ENCODE measurements around the gene KCTD10. TPM values are rescaled to one million over a fixed set of nuclear protein-coding genes. Genes with fewer than 3 reads are reported as not detected.
A peak's percentile ranks its signal among the peaks of the same experiment; 100 is the strongest.

KCTD10 gene
- total and polyA plus RNA-seq, 9 of the 15 experiments (the other 6 are each of a cell fraction or from before 2014, with no cell fraction given), result 1.9 to 37.5 (median 15.7) TPM

DNA sequence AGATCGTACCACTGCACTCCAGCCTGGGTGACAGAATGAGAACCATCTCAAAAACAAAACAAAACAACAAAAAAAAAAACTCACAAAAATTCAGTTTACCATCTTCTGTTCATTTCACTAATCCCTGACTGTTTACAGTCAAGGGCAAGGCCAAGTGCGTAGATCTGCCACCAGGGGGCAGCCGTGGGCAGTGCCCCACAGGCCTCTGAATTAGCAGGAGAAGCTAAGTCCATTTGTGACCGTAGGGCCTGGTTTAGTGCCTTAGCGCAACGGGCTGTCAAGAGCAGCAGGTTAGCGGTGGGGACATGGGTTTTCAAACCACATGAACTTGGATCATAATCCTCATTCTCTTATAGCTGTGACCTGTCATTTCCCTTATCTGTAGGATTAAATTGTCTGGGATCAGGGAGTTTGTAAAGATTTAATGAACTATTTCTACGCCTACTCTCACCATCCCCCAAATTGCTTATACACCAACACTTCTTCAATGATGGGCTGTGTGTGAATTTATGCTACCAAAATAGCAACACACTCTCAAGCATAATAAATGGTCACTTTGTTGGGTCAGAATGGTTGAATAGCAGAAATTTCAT, 49.0 kb downstream of the KCTD10 start (continued):
- TF ChIP-seq, protein P1, sequence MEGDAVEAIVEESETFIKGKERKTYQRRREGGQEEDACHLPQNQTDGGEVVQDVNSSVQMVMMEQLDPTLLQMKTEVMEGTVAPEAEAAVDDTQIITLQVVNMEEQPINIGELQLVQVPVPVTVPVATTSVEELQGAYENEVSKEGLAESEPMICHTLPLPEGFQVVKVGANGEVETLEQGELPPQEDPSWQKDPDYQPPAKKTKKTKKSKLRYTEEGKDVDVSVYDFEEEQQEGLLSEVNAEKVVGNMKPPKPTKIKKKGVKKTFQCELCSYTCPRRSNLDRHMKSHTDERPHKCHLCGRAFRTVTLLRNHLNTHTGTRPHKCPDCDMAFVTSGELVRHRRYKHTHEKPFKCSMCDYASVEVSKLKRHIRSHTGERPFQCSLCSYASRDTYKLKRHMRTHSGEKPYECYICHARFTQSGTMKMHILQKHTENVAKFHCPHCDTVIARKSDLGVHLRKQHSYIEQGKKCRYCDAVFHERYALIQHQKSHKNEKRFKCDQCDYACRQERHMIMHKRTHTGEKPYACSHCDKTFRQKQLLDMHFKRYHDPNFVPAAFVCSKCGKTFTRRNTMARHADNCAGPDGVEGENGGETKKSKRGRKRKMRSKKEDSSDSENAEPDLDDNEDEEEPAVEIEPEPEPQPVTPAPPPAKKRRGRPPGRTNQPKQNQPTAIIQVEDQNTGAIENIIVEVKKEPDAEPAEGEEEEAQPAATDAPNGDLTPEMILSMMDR (IDR thresholded peaks at IDR 0.05 in 2 of 3, conservative IDR thresholded peaks at IDR 0.05 in 1 of 3; ENCODE audit: insufficient read depth in 2 of 3, low read depth in 1 of 3, low read length in 3 of 3), result peak; percentile 92 to 98 (median 96)
- TF ChIP-seq, protein P2, sequence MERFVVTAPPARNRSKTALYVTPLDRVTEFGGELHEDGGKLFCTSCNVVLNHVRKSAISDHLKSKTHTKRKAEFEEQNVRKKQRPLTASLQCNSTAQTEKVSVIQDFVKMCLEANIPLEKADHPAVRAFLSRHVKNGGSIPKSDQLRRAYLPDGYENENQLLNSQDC (CRISPR knock-in tag; IDR thresholded peaks at IDR 0.05), result no peak
- TF ChIP-seq ETV6 (IDR thresholded peaks at IDR 0.05; ENCODE audit: borderline replicate concordance in 1 of 2, low read depth in 2 of 2, low read length in 1 of 2) (no peak), ETV6 (CRISPR knock-in tag; IDR thresholded peaks at IDR 0.05; ENCODE audit: borderline replicate concordance) (no peak), MLLT1 (IDR thresholded peaks at IDR 0.05) (no peak), RCOR1 (IDR thresholded peaks at IDR 0.05; ENCODE audit: borderline replicate concordance in 1 of 2, low read depth in 2 of 2, low read length in 2 of 2) (0 out of 4 replicates have a peak, but pooled peaks of 1 of the 2 experiments have one; percentile 22), STAG1 (CRISPR knock-in tag; IDR thresholded peaks at IDR 0.05; ENCODE audit: borderline replicate concordance) (peak; percentile 60; the same call in 1 of the 2 replicates), HNRNPLL (IDR thresholded peaks at IDR 0.05; ENCODE audit: low read depth, low read length, poor library complexity, severe bottlenecking) (peak; percentile 71), CREB3 (tag; conservative IDR thresholded peaks at IDR 0.05; ENCODE audit: low read depth) (no peak), JUND (IDR thresholded peaks at IDR 0.05; ENCODE audit: borderline replicate concordance, low read depth, low read length) (peak; percentile 41; the same call in 1 of the 2 replicates), JUND (tag; IDR thresholded peaks at IDR 0.05; ENCODE audit: borderline replicate concordance, low read depth, low read length) (no peak), ZEB2 (IDR thresholded peaks at IDR 0.05) (0 out of 2 replicates have a peak, but pooled peaks have one; percentile 30), KLF16 (IDR thresholded peaks at IDR 0.05) (peak; percentile 50; the same call in 1 of the 2 replicates), ZC3H8 (IDR thresholded peaks at IDR 0.05) (no peak), POU5F1 (IDR thresholded peaks at IDR 0.05; ENCODE audit: borderline replicate concordance, low read depth, low read length, partially characterized antibody) (no peak)
- TF ChIP-seq, protein P3, sequence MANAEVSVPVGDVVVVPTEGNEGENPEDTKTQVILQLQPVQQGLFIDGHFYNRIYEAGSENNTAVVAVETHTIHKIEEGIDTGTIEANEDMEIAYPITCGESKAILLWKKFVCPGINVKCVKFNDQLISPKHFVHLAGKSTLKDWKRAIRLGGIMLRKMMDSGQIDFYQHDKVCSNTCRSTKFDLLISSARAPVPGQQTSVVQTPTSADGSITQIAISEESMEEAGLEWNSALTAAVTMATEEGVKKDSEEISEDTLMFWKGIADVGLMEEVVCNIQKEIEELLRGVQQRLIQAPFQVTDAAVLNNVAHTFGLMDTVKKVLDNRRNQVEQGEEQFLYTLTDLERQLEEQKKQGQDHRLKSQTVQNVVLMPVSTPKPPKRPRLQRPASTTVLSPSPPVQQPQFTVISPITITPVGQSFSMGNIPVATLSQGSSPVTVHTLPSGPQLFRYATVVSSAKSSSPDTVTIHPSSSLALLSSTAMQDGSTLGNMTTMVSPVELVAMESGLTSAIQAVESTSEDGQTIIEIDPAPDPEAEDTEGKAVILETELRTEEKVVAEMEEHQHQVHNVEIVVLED (CRISPR knock-in tag; IDR thresholded peaks at IDR 0.05), result no peak
- TF ChIP-seq, protein P4, sequence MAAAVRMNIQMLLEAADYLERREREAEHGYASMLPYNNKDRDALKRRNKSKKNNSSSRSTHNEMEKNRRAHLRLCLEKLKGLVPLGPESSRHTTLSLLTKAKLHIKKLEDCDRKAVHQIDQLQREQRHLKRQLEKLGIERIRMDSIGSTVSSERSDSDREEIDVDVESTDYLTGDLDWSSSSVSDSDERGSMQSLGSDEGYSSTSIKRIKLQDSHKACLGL (CRISPR knock-in tag; IDR thresholded peaks at IDR 0.05; ENCODE audit: borderline replicate concordance, poor library complexity, severe bottlenecking), result no peak
- TF ChIP-seq, protein P5, sequence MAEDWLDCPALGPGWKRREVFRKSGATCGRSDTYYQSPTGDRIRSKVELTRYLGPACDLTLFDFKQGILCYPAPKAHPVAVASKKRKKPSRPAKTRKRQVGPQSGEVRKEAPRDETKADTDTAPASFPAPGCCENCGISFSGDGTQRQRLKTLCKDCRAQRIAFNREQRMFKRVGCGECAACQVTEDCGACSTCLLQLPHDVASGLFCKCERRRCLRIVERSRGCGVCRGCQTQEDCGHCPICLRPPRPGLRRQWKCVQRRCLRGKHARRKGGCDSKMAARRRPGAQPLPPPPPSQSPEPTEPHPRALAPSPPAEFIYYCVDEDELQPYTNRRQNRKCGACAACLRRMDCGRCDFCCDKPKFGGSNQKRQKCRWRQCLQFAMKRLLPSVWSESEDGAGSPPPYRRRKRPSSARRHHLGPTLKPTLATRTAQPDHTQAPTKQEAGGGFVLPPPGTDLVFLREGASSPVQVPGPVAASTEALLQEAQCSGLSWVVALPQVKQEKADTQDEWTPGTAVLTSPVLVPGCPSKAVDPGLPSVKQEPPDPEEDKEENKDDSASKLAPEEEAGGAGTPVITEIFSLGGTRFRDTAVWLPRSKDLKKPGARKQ (CRISPR knock-in tag; IDR thresholded peaks at IDR 0.05), result 0 out of 2 replicates have a peak, but pooled peaks have one; percentile 4
